IPS-18c (cell line): ENCODE measurements around the gene SCOC.

Experiments
- H3K4me3 ChIP-seq: 2 replicates; pipeline ENCODE4 v1.7.0; 2013; ENCODE audit warnings: low read depth, mild to moderate bottlenecking, low read length, moderate library complexity; ENCODE audit not compliant: insufficient read depth
- H3K9me3 ChIP-seq: one replicate; pipeline ENCODE4 v1.6.1; 2013; ENCODE audit warnings: mild to moderate bottlenecking, low read length, moderate library complexity; ENCODE audit not compliant: control insufficient read depth, insufficient read depth

The SCOC gene

DNA sequence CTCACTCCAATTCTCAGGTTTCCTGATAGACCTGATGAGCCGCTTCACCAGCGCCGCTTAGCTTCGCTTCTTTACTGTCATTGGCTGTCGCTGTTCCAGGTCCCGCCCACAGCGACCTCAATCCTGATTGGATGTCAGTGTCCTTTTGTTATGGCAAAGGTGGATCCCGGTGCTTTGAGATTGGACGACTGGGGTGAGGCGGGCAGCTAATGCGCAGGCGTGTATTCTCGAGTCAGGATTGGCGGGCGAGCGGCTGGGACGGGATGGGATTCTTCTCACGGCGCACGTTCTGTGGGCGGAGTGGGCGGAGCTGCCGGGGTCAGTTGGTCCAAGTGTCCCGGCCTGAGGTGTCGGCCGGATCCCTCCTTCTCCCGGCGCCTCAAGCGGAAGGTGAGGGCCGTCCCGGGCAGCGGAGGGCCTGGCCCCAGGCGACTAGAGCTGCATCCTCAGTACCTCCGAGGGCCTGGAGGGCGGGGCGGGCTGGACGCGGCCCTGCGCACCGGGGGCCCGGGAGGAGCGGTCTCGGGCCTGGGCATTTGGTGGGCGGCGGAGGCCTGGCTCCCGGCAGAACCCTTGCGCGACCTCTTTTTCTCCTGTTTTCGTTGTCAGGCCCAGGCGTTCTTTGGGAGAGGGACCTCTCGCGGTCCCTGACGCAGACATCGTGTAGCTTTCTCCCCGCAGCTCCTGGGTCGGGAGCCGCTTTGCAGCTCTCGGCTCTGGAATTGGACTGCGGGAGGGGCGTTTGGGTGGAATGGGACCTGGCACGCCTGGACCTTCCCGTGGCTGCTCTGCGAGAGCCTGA, at the start of gene SCOC:
Gene SCOC, plus strand, starts transcription at position 319 of the 802 bp plus-strand sequence. CDS start 5,525 bp downstream, outside the sequence.
- Histone ChIP-seq H3K4me3 (peak within 1 kb of the TSS; percentile 90), H3K9me3 (no peaks in the 10 kb centered on the region)

GRCh38 chr4:140326395-140326993, 47.0 kb upstream of the SCOC start:
- no peaks in the 10 kb centered on the region for H3K9me3 ChIP-seq
- H3K4me3 ChIP-seq, result no peak overlapping the region

- H3K9me3 ChIP-seq, result no peaks in the 10 kb centered on the region
- H3K4me3 ChIP-seq, result no peak overlapping the region
These were observed 43.0 kb upstream of the SCOC start for GRCh38 chr4:140330311-140330900.

GRCh38 chr4:140331245-140331644, 42.2 kb upstream of the SCOC start:
- no peaks in the 10 kb centered on the region for H3K9me3 ChIP-seq
- H3K4me3 ChIP-seq, result no peak overlapping the region

DNA sequence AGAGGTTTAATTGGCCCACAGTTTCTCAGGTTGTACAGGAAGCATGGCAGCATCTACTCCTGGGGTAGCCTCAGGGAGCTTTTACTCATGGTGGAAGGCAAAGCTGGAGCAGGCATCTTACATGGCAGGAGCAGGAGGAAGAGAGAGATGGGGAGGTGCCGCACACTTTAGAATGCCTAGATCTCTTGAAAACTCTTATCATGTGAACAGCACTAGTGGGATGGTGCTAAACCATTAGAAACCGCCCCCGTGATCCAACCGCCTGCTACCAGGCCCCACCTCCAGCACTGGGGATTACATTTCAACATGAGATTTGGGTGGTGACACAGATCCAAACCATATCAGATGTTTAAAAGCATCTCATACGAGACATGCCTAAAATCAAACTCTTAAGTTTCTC, 41.6 kb upstream of the SCOC start:
- Histone ChIP-seq H3K9me3 (no peaks in the 10 kb centered on the region), H3K4me3 (no peak overlapping the region)

GRCh38 chr4:140332734-140333133, 40.7 kb upstream of the SCOC start:
- Histone ChIP-seq H3K4me3 (no peak overlapping the region), H3K9me3 (no peaks in the 10 kb centered on the region)

DNA sequence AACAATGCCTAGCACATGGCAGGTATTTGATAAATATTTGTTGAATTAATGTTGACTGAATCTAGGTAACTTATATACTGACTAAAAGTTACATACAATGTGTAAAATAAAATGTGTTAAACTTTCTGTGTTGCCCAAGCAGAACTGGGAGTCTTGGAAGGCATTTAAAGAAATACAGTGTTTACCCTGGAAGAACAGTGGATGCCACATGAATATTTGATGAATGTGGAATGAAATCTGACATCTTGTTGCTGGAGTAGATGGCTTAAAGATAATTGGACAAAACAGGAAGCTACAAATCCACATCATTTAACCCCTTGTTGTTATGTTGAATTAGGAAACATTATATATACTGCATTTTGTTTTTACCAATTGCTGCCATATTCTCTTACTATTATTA, 39.9 kb upstream of the SCOC start:
- no peaks in the 10 kb centered on the region for H3K9me3 ChIP-seq
- no peak overlapping the region for H3K4me3 ChIP-seq

- Histone ChIP-seq H3K4me3 (no peak overlapping the region), H3K9me3 (no peaks in the 10 kb centered on the region)
These were observed 38.4 kb upstream of the SCOC start for GRCh38 chr4:140335076-140335475.

GRCh38 chr4:140336730-140337129, 36.7 kb upstream of the SCOC start:
- H3K9me3 ChIP-seq, result peaks cover 2% of the 10 kb centered on the region
- H3K4me3 ChIP-seq, result no peak overlapping the region

DNA sequence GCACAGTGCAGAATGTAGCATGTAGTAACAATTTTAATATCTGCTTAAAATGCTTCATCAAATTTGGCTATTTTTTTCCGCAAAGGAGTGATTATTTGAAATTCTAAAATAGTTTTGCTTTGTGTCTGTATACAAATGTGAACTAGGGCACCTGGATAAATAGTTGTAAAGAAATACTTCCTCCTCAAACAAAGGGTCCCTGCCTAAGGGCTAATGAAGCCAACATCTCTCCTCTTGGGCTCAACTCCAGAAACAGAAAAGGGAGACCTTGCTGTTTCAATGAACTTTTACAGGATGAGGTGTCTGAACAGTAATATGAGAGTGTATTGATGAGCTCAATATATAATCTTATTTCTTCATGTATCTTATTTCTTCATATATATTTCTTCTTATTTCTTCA, 30.8 kb upstream of the SCOC start:
- Histone ChIP-seq H3K4me3 (no peak overlapping the region), H3K9me3 (peaks cover 2% of the 10 kb centered on the region)

DNA sequence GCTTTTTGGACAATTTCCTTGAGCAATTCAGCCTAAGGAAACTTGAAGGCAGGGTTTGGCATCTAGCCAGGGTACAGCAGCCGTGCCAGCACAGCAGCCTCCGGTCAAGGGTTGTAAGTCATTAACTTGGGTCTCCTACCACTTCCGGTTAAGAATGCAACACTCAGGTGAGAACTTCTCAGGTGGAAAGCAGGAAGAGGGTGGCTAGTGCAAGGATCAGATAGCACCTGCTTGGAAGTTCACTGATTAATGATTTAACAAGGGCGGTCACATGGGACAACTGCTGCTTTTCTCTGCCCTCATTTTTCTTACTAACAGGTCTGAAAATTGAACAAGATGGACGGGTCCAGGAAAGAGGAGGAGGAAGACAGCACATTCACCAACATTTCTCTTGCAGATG, 30.1 kb upstream of the SCOC start:
- Histone ChIP-seq H3K9me3 (peaks cover 2% of the 10 kb centered on the region), H3K4me3 (no peak overlapping the region)

- H3K4me3 ChIP-seq, result no peak overlapping the region
- H3K9me3 ChIP-seq, result peaks cover 2% of the 10 kb centered on the region
These were observed 29.3 kb upstream of the SCOC start for GRCh38 chr4:140344101-140344500.

- Histone ChIP-seq H3K4me3 (no peak overlapping the region), H3K9me3 (peaks cover 2% of the 10 kb centered on the region)
These were observed 28.8 kb upstream of the SCOC start for GRCh38 chr4:140344621-140345020.

DNA sequence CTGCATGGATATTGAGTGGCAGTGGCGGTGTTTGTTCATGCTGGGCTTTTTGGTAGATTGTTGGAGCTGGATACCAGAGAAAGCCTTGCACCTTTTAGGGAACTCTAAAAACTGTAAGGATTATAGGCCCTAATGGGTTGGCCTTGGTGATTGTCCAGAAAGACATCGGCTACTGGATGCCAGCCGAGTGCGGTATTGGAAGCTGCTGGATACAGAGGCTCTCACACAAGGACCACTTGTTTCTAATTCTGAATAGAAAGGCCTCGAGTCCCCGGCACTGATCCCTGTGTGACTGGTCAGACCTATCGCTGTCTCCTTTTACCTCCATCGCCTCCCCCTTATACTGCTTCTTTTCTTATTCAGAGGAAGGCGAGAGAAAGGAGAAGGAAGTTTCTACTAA, 27.3 kb upstream of the SCOC start:
- peaks cover 2% of the 10 kb centered on the region for H3K9me3 ChIP-seq
- H3K4me3 ChIP-seq, result no peak overlapping the region

GRCh38 chr4:140349816-140350215, 23.6 kb upstream of the SCOC start:
- Histone ChIP-seq H3K9me3 (peaks cover 2% of the 10 kb centered on the region), H3K4me3 (no peak overlapping the region)

DNA sequence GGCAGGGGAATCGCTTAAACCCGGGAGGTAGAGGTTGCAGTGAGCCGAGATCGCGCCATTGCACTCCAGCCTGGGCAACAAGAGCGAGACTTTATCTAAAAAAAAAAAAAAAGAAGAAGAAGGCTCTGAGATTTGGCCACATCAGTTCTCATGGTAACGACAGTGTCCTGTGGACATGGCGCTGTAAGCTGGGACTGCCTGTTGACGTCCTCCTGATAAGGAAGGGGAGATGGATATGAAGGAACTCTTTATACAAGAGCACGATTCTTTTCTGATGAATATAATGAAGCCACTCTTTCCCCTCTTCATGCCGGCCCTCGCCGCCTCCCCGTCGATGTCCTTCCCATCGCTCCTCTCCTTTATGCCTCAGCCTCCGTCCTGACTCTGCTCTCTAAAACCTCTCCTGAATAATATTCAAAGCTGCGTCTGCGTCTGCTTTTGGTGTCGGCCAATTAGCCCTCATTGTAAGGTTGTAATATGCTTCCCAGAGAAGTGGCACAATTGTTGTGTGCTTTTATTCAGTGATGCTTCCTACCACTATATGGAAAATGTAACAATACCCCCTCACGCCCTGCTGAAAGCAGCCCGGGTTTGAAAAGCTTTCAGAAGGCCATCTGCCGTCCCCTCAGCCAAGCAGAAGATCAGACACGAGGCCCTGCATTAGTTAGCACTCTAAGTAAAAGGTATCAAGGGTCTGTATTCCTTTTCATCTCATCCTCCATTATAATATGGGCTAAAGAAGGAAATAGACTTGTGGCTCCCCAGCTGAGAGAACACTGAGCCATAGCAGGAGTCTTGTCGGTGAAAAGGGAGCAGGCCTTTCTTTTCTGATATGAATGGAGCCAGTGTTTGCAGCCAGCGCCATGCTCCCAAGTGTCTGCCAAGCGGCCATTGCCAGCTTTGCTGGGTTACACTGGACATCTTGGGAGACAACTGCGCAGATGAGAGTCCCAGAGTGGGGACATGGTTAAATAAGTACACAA, 22.1 kb upstream of the SCOC start:
- peaks cover 2% of the 10 kb centered on the region for H3K9me3 ChIP-seq
- no peak overlapping the region for H3K4me3 ChIP-seq

DNA sequence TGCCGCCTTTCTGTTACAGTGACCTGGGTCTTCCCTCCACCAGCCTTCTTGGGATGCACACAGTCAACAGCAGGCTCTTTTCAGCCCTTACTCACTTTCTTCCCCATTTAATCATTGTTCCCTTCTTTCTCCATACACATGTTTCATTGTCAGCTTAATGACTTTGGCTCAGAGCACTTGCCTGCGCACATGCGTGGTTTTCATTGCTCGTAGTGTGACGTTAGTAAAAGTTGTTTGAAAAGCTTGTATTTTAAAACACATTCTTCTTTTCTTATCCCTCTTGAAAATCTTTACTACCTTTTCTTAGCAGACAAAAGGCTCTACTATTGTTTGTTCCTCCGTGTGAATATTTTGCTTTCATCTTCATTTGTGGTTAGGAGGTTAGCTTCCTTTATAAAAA, 19.7 kb upstream of the SCOC start:
- H3K4me3 ChIP-seq, result no peak overlapping the region
- H3K9me3 ChIP-seq, result peaks cover 2% of the 10 kb centered on the region
